GM20000 (cell line): ENCODE data around the gene ARFIP1.
"Not testable (repeated sequence)": the region's sequence is repeated elsewhere in the genome, so short reads cannot be mapped to it uniquely, and the experiment has no call there.

Experiments
- DNase-seq: peaks from one replicate; pipeline ENCODE4 v3.0.0; 2012; ENCODE audit warnings: low spot score
- TF ChIP-seq, protein P1 (sequence below): IDR thresholded peaks from 2 replicates; pipeline ENCODE4 v1.5.1; 2012; ENCODE audit warnings: mild to moderate bottlenecking, control low read depth; ENCODE audit errors: extremely low read depth, missing control alignments

The ARFIP1 gene

DNA sequence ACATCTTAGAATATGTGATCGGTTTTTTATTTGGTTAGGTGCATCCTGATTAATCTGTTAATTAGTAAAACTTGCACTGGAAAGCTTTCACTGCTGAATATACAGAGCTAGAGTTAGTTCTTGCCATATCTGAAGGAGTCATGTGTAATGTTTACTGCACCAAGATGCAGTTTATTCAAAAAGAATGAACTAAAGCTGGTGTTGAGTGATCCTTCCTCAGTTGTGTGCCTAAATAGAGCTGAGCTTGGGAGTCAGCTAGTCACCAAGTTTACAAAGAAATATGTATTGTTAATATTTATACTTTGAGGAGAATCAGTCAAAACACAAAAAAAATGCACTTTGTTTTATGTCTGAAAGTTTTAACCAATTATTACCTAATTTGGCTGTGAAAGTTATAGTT, 102.2 kb downstream of the ARFIP1 start:
- TF ChIP-seq, protein P1, sequence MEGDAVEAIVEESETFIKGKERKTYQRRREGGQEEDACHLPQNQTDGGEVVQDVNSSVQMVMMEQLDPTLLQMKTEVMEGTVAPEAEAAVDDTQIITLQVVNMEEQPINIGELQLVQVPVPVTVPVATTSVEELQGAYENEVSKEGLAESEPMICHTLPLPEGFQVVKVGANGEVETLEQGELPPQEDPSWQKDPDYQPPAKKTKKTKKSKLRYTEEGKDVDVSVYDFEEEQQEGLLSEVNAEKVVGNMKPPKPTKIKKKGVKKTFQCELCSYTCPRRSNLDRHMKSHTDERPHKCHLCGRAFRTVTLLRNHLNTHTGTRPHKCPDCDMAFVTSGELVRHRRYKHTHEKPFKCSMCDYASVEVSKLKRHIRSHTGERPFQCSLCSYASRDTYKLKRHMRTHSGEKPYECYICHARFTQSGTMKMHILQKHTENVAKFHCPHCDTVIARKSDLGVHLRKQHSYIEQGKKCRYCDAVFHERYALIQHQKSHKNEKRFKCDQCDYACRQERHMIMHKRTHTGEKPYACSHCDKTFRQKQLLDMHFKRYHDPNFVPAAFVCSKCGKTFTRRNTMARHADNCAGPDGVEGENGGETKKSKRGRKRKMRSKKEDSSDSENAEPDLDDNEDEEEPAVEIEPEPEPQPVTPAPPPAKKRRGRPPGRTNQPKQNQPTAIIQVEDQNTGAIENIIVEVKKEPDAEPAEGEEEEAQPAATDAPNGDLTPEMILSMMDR, result no peak
- no peak for DNase-seq

DNA sequence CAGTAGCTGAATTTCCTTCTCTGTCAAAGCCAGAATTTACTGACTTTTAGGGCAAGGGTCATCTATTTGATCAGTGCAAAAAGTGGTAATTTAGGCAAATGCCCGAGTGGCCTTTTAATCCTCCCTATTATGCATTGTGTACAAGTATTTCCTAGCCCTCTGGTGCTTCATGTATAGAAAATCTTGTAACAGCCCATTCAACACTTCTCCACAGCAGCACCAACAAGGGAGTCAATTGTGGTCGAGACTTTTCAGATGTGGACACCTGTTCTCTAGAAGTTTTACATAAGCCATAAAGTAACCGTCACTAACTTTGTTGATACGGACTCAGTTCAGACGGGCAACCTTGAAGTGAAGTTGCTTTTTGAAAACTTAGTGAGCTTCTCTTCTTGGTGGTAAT, 105.4 kb downstream of the ARFIP1 start:
- TF ChIP-seq, protein P1, result no peak
- no peak for DNase-seq

DNA sequence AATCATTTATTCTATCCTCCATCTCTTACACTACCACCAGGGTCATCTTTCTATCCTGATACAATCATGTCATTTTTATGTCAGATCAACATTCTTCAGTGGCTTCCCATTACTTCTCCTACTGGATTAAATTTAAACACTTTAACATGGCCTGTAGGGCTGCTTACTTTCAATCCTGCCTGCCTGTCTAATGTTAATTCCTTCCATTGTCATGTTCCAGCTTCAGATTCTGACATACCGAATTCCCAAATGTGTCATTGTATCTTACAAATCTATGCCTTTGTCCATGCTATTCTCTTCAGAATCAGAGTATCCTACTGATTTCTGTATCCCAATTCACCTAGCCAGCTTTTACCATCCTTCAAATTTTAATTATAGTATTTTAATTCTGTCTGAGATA, 106.4 kb downstream of the ARFIP1 start:
- TF ChIP-seq, protein P1, result no peak

DNA sequence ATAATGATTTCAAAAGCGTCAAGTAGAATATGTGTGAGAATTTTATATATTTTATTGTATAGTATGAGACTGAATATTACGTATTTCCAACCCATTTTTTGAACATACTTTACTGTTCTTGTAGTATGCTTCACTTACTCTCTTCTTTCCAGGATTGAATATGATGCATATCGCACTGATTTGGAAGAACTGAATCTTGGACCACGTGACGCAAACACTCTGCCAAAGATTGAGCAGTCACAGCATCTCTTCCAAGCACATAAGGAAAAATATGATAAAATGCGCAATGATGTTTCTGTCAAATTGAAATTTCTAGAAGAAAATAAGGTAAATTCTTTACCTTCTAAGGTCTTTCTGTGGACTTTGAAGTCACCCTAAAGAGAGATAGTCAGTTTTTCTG, 108.2 kb downstream of the ARFIP1 start:
- TF ChIP-seq, protein P1, result no peak
- no peak for DNase-seq

More for the DNA sequence above, 106.4 kb downstream of the ARFIP1 start:
- no peak for DNase-seq

DNA sequence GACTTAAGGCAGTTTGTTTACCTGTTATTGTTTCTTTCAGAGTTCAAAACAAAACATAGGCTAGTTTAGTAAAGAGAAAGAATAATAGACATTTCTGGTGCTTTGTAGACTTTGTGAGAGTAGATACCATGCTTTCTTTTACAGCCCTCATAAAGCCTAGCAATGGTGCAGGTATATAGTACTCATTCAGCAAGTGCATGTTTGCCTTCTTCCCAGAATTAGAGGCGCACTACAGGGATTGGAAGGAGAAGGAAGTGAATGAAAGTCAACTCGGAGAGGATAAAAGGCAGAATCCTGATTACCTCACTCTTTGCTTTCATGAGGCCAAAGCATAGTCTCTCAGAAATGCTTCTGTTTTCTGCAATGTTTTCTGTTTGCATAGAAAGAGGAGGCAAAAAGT, 113.2 kb downstream of the ARFIP1 start:
- TF ChIP-seq, protein P1, result no peak
- DNase-seq, result no peak

DNA sequence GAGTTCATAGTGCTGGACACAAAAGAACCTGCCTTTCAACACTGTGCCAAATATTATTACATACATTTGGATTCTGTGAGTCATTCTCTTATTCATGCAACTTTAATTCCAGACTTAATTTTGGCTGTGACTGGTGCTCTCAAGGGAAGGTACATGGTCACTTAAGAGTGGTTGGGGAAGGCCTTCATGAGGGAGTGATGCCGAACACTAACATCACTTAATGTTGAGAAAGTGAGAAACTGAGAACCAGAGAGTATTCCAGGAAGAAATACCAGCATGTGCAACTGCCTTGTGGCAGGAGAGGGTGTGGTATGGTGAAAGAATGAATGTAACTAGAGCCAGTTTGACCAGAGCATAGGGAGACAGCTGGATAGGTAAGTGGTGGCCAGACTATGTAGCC, 114.9 kb downstream of the ARFIP1 start:
- TF ChIP-seq, protein P1, result no peak
- no peak for DNase-seq

DNA sequence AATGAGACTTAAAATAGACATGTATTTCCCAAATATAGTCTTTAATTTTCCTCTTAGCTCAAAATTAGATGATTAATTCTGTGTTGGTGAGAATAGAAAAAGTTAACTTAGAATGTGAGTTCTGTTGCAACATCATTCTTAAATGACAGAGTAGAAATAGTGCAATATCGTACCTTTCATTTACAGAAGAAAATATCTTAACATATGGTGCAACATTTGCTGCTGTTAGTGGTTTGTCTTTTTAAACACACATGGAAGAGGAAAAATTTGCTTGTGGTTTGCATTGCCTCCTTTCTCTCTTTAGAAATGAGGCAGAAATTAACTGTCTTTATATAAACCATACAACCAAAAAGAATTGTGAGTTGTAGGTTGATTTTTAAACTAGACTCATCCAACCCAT, 117.1 kb downstream of the ARFIP1 start:
- no peak for DNase-seq
- TF ChIP-seq, protein P1, result no peak

DNA sequence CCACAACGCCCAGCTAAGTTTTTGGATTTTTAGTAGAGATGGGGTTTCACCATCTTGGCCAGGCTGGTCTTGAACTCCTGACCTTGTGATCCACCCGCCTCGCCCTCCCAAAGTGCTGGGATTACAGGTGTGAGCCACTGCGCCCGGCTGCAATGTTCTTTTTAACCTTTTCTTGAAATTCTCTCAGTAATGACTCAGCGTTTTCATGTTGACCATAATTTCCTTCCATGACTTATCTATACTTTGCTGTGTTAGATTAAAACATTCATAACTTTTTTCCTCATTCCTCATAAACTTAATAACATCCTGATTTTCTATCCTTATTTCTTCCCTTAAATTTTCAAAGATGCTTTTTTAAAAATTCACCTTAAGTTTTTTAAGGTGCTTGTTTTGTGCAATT, 118.4 kb downstream of the ARFIP1 start:
- DNase-seq, result not testable (repeated sequence)
